GM18526 (cell line): ENCODE results near the gene OBP2B.

Experiments used
- POLR2A ChIP-seq: IDR thresholded peaks from 3 replicates; pipeline ENCODE4 v1.6.1; 2011; ENCODE audit not compliant: insufficient read length; ENCODE audit errors: extremely low read depth

The OBP2B gene

DNA sequence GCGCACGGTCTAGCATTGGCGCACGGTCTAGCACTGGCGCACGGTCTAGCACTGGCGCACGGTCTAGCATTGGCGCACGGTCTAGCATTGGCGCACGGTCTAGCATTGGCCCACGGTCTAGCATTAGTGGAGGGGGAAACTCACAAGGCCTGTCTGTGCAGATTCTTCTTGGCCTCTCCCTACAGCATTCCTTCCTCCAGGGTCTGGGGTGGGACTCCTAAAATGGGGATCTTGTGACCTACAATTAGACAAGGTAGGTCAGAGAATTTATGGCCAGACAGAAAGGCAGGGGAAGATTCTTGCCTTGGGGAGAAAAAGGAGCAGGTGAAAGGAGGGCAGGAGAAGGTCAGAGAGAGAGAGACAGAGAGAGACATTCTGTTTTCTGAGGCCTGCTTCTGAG, 39.9 kb downstream of the OBP2B start:
- TF ChIP-seq POLR2A = no peak

DNA sequence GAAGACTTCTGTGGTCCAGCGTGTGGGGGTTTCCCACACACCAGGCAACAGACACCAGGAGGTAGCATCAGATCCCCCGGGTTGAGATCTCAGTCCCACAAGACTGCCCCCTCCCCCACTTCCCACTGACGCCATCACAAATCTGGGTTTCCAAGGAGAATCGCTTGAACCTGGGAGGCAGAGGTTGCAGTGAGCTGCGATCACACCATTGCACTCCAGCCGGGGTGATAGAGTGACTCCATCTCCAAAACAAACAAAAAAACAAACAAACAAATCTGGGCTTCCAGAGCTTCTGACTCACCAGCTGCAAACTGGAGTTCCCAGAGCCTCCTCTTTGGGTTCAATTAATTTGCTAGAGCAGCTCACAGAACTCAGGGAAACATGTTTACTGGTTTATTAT, 40.6 kb downstream of the OBP2B start:
- no peak for TF ChIP-seq POLR2A

DNA sequence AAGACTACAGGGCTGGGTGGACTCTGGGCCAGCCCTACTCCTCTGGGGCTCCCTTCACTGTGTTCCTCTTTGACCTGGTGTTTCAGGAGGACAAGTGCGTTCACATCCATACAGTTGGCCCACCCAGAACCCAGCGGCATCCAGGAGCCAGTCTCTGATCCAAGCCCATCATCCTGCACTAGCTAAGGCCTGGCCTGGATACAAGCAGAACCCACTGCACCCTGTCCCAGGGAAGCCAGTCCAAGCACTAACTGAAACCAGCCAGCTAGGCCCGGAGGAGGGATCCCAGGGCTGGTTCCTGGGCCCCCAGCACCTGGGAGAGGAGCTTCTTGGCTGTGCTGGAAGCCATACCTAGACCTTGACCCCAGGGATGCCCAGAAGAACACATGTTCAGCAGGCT, 41.3 kb downstream of the OBP2B start:
- no peak for TF ChIP-seq POLR2A

DNA sequence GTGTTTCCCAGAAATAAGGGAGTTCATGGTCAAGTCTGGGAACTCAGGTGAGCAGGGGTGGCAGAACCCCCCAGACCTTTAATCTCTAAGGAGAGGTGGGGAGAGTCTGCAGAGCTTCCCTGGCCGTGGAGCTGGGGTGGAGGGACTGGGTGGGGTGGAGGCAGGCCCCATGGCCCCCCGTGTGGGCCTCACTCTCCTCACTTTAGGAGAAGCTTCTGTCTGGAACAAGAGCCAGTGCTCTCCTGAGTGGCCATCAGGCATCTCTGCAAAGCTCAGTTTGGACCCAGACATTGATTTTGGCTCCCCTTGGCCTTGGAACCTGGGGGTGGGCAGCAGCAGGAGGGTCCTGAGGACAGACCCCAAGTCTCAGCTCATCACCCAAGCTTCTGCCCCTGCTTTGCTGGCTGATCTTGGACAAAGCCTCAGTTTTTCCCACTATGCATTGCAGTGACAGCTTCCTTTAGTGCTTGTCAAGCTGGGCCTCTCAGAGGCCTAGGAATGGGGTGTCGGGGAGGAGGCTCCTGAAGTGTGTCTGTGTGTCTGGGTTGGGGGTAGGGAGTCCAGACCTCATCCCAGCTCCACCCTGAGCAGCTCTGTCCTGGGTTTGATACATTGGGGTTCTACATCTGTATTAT, 41.8 kb downstream of the OBP2B start:
- TF ChIP-seq POLR2A = no peak

DNA sequence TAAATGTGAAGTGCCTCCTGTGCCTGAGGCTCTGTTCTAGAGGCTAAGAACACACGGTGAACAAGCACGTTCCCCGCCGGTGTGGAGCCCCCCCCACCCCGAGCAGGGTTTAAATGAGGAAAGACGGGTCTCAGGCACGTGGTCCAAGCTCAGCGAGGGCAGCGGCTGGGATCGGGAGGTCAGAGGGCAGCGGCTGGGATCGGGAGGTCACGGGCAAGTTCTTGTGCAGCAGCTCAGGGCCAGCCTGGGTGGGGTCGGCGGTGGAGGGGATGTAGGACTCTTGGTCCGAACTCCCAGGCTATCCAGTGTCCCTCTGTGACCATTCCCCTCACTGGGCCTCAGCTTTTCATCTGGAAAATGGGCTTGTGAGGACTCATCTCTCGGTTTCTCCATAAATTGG, 42.7 kb downstream of the OBP2B start:
- TF ChIP-seq POLR2A = no peak

DNA sequence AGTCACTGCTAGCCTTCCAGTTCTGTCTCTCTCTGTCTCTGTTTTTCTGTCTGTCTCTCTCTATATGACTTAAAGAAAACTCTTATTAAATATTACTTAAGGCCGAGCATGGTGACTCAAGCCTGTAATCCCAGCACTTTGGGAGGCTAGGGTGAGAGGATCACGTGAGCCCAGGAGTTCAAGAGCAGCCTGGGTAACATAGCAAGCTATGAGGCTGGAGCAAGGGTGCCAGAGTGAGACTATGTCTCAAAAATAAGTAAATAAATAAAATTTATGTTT, 43.7 kb downstream of the OBP2B start:
- no peak for TF ChIP-seq POLR2A

DNA sequence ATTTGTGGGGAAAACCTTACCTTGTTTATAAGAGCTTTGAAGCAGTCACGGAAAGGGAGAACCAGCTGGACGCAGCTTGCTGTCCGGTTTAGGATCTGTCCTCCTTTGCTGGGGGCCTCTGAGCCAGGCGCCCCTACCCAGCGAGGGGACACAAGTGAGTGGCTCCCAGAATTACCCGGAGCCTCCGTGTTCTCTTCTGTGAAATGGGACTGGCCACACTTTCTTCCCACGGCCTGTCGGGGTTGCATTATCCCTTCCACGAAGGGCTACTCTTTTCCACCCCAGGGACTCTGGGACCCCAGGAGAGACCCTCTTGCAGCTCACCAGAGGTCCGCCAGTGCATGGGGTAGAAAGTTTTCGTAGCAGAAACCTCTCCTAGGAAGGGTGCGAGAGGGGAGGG, 44.9 kb downstream of the OBP2B start:
- no peak for TF ChIP-seq POLR2A

DNA sequence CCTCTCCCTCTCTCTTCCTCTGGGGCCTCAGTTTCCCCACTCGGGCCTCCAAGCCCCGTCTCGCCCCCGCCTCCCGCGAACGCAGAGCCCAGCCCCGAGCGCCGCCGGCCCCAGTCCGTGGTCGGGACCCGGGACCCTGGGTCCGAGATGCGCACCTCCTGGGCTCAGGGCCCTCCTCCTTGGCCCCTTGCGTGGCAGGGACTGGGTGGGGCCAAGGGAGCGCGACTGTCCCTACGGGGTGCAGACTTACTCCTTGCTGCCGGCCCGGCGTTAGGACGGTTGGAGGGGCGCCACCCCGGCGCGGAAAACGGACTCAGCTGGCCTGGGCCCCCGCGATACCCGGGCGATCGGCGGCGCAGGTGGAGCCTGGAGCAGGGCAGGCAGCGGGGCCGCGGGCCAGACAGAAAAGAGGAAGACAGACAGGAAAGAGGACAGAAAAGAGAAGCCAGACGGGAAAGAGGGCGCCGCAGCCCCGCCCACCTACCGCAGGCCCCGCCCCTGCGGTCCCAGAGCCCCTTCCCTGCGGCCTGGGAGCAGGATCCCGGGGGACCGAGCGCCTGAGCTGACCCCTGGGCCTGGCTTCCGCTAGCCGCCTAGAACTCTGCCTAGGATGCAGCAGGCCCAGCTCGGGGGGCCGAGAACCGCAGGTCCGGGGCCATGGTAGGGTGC, 45.4 kb downstream of the OBP2B start, which contains the start of gene GBGT1:
GBGT1 (minus strand) TSS at position 411 of the 669 bp plus-strand sequence. CDS start 1,502 bp downstream, outside the sequence.
- peak; percentile 46 for TF ChIP-seq POLR2A

DNA sequence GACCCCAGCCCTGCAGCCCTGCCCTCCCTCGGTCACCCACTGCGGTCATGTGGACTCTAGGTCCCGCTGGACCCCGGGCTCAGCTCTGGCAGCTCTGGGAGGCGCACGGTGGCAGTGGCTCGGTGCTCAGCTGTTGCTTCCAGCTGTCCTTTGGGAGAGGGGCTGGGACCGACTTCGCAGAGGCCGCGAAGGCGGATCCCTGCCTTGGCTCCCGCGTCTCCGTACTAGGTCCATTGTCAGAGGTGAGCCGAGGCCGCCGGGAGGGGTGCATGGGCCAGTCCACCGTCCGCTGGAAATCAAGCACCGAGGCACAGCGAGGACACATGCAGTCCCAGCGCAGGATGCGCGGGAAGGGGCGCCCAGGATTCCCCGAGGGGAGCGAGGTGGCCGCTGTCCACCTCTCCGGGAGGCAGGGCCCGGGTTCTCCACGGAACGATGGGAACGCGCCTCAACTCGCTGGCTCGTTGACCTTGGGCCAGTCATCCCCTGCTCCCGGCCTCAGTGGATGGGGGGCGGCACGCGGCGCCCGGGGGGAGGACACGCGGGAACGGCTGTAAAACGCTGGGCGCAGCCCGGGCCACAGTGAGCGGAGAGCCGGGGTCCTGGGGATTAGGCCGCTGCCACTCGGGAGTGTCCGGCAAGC, 46.1 kb downstream of the OBP2B start:
- TF ChIP-seq POLR2A = no peak

DNA sequence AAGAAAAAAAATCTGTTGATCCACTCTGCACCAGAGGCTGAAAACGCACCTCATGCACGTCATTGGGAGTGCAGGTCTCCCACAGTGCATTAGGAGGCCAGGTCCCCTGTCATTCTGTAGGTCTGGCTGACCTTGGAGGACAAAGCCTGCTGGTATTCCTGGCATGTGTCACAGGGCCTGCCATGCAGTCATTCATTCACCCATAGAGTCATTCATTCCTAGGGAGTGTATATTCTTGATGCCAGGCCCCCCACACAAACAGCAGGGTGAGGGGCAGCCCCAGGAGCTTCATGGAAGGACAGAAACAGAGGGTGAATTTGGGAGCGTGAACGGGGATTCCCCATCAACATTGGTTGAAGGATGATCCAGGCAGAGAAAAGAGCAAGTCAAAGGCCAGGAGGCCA, 47.5 kb downstream of the OBP2B start:
- no peak for TF ChIP-seq POLR2A

DNA sequence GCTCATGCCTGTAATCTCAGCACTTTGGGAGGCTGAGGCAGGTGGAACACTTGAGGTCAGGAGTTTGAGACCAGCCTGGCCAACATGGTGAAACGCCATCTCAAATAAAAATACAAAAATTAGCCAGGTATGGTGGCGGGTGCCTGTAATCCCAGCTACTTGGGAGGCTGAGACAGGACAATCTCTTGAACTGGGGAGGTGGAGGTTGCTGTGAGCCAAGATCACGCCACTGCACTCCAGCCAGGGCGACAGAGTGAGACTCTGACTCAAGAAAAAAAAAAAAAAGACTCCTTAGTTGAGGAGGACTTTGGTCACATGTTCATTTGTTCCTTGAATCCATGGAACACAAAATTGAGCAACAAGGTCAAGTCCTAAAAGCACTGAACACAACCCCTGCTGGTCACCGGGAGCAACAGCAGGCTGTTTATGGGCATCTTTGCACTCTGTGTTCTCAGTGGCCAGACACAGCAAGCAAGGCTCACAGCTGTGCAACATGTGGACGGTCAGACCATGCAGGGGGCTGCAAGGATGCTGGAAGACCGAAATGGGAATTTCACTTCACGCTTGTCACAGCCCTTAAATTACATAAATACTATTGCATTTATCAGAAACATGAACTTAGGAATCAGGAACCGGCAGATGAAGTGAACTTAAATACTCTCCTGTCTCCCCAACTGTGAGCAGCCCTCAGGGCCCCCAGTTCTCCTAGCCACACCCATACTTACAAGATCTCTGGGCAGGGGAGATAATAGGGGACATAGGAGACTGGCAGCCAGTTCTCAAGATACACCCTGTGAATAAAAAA, 48.1 kb downstream of the OBP2B start:
- no peak for TF ChIP-seq POLR2A

DNA sequence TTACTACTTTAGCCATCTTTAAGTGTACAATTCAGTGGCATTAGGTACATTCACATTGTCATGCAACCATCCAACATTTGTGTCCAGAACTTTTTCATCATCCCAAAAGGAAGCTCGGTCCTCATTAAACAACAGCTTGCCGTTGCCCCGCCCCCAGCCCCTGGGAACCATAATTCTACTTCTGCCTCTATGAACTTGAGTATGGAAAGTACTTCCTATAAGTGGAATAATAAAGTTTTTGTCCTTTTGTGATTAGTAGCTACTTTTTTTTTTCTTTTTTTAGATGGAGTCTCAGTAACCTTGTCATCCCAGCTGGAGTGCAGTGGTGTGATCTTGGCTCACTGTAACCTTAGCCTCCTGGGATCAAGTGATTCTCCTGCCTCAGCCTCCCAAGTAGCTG, 50.4 kb downstream of the OBP2B start:
- TF ChIP-seq POLR2A = no peak
